Ovary (tissue), 9 donors: ENCODE results near the gene TP53BP1. TPM values are rescaled to one million over a fixed set of nuclear protein-coding genes. Genes with fewer than 3 reads are reported as not detected.

ENCODE experiments used
- DNase-seq, 5 donors: peaks; one replicate each; pipeline ENCODE4 v3.0.0-alpha.2; 2019 to 2020
- H3K27ac ChIP-seq, 2 donors: fragments of 200-600 bp; one replicate each; pipeline versions ENCODE4 v1.5.1 to v1.8.0; 2019 to 2022
- H3K27me3 ChIP-seq: fragments of 200-600 bp; one replicate; pipeline ENCODE4 v1.8.0; 2022
- H3K36me3 ChIP-seq: fragments of 200-600 bp; sonication (generic); one replicate; pipeline ENCODE4 v1.5.1; 2019
- H3K4me1 ChIP-seq: one replicate; pipeline ENCODE4 v1.8.1; 2013; ENCODE audit warnings: mild to moderate bottlenecking, moderate library complexity; ENCODE audit not compliant: insufficient read depth
- H3K4me3 ChIP-seq: fragments of 200-600 bp; sonication (generic); one replicate; pipeline ENCODE4 v1.5.1; 2017
- H3K9me3 ChIP-seq, 2 donors: fragments of 200-600 bp in 1 of 2; sonication (generic) in 1 of 2; one replicate each; pipeline versions ENCODE4 v1.5.1 to v1.8.1; 2013 to 2019; ENCODE audit warnings: mild to moderate bottlenecking in 1 of 2, moderate library complexity in 1 of 2
- EP300 ChIP-seq: sonication (generic); formaldehyde crosslinking; IDR thresholded peaks from one replicate; pipeline ENCODE4 v1.6.1; 2017; ENCODE audit warnings: antibody characterized with exemption
- POLR2A ChIP-seq: fragments of 450-650 bp; IDR thresholded peaks from one replicate; pipeline ENCODE4 v1.6.1; 2017; ENCODE audit warnings: antibody characterized with exemption, mild to moderate bottlenecking, moderate library complexity
- WGBS, 3 donors: extraction: QIAGEN DNeasy Blood & Tissue Kit in 1 of 3; methylation state at CpG; one replicate each; pipeline versions ENCODE4 v1.1.5 to v1.1.7; 2013 to 2017; 5-methylcytosine and 5-hydroxymethylcytosine counted together
- intact Hi-C, 4 donors: fragments of 100-400 bp; cut with DNase I; formaldehyde crosslinking; loops; one replicate each; pipeline versions ENCODE4 v1.11.0 to v1.15.1; 2022 to 2023
- polyA plus RNA-seq, 2 donors: library from polyadenylated mRNA; stranded (reverse); fragments of 200-250 nt in 1 of 2; fragments of 350-450 nt in 1 of 2; fragmentation: Illumina TruSeq in 1 of 2; extraction: RNeasy Lipid Tissue Mini Kit (QIAGEN cat#74804) in 1 of 2; gene quantifications; one replicate each; pipeline ENCODE4 v1.2.3, GENCODE V29; 2013 to 2014
- total RNA-seq, 7 donors: library from RNA; depleted of rRNA in 2 of 7; stranded (reverse); fragments of >200 nt in 2 of 7; fragmentation: NEBNext Ultra II Directional in 3 of 7; extraction: Animal tissue kit (Norgen Biotek cat#: 25700) in 3 of 7; gene quantifications; one replicate each; pipeline versions ENCODE4 v1.1.0 to v1.2.4, GENCODE V29; 2016 to 2023
- TF ChIP-seq, protein P1 (sequence below), 3 donors: fragments of 450-650 bp in 2 of 3; fragments of 200-600 bp in 1 of 3; IDR thresholded peaks; one replicate each; pipeline versions ENCODE4 v1.5.1 to v1.8.0; 2016 to 2022; ENCODE audit warnings: antibody characterized with exemption in 3 of 3, mild to moderate bottlenecking in 1 of 3
- donor health status: DM: no; HTN: no; CAD: no; lungs with moderate emphysema.
- donor health status: DM: no; HTN: no; CAD: no.
- donor health status: Bipolar disorder and iron deficiency.
- donor health status: DM: yes; HTN: yes; CAD: no.
- donor health status: DM: no; HTN: no; CAD: no.
- donor health status: DM: yes; HTN: yes; CAD: no.

TP53BP1 gene
- total and polyA plus RNA-seq, 9 donors, result 14.5 to 72.1 (median 47.6) TPM

DNA sequence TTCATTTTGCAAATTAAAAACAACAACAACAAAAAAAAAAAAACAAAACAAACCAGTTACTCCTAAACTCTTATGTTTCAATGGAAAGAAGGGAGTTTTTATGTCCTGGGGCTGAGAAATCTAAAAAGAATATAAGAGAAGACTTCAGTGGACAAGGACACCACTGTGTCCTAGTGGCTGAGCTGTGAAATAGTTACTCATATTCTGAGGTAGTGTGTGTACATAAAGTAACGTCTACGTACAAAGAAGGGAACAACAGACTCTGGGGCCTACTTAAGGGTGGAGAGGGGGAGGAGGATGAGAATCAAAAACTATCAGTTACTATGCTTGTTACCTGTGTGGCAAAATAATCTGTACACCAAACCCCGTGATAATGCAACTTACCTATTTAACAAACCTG is 6.0 kb upstream of the TP53BP1 start:
- WGBS, 3 donors, result 78 to 86% (median 82%) methylated on average over 3 of the region's 3 CpGs
- Histone ChIP-seq H3K4me1 (no peaks in the 10 kb centered on the region), H3K9me3 (no peaks in the 10 kb centered on the region), H3K36me3 (no peaks in the 10 kb centered on the region), H3K4me3 (no peak overlapping the region), H3K27ac (no peak overlapping the region), H3K27me3 (no peaks in the 10 kb centered on the region)
- DNase-seq, result no peak
- intact Hi-C loops, result no loop called here
- TF ChIP-seq POLR2A, result no peak
- TF ChIP-seq, protein P1, sequence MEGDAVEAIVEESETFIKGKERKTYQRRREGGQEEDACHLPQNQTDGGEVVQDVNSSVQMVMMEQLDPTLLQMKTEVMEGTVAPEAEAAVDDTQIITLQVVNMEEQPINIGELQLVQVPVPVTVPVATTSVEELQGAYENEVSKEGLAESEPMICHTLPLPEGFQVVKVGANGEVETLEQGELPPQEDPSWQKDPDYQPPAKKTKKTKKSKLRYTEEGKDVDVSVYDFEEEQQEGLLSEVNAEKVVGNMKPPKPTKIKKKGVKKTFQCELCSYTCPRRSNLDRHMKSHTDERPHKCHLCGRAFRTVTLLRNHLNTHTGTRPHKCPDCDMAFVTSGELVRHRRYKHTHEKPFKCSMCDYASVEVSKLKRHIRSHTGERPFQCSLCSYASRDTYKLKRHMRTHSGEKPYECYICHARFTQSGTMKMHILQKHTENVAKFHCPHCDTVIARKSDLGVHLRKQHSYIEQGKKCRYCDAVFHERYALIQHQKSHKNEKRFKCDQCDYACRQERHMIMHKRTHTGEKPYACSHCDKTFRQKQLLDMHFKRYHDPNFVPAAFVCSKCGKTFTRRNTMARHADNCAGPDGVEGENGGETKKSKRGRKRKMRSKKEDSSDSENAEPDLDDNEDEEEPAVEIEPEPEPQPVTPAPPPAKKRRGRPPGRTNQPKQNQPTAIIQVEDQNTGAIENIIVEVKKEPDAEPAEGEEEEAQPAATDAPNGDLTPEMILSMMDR (IDR thresholded peaks at IDR 0.05), result no peak
- TF ChIP-seq EP300, result no peak

DNA sequence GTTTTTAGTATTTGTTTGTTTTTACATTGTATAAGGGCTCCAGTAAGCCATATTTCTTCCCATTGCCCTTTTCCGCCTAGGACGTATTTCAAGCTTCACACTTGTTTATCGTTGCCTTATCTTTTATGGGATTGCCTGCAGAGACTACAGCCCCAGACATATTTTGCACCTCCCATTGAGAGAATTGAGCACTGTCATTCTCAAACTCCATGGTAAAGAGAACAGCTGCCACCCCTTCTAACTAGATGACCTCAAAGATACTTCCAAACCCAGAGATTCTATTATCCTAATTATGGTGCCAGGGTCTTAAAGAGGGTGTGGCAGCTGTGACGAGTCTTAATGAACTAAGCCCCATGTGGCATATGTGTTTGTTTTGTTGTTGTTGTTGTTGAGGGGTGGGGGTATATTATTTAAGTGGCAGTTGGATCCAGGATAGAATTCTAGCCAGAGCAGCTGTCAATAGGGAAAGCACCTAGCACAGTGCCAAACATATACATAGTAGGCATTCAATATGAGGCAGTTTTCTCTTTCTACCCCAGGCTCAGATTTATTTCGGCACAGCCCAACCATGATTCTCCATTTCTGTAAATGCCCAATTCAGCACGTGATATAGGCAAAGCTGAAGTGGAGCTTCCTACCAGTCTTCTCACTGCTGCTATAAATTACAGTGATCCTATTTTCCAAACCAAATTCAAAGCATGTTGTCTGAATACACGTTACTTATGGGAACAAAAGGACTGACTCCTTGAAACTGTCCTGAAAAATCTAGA is 932 bp upstream of the TP53BP1 start:
- Histone ChIP-seq H3K4me1 (peaks cover 8% of the 10 kb centered on the region), H3K27ac (peak overlapping the region in 1 of 2 donors; percentile 81), H3K9me3 (no peaks in the 10 kb centered on the region), H3K27me3 (no peaks in the 10 kb centered on the region), H3K36me3 (no peaks in the 10 kb centered on the region), H3K4me3 (no peak overlapping the region)
- TF ChIP-seq POLR2A (no peak), EP300 (no peak)
- TF ChIP-seq, protein P1 (IDR thresholded peaks at IDR 0.05), result no peak
- no peak for DNase-seq
- intact Hi-C loops, result no loop called here
- 56 to 60% (median 57%) methylated on average over 7 of the region's 7 CpGs for WGBS, 3 donors

DNA sequence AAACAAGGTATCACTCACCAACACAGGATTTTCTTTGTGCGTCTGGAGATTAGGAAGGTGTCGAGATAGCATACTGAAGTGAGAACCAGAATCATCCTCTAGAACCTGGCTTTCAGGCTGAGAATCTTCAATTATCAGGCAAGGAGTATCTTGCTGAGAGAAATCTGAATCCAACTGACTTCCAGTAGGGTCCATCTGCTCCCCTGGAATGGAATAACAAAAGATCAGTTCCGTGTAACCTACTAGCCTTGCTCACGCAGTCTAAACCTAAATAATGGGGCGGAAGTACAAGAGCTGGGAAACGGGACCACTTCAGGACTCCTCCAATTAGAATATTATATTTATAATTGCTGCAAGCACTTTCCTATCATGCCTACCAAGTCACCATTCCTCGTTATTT is 690 bp downstream of the TP53BP1 start:
- DNase-seq, result no peak
- Histone ChIP-seq H3K27me3 (no peaks in the 10 kb centered on the region), H3K36me3 (no peaks in the 10 kb centered on the region), H3K4me3 (peak overlapping the region; percentile 83), H3K4me1 (peaks cover 8% of the 10 kb centered on the region), H3K27ac (peak overlapping the region in 1 of 2 donors; percentile 81), H3K9me3 (no peaks in the 10 kb centered on the region)
- no peak for TF ChIP-seq POLR2A
- TF ChIP-seq EP300, result no peak
- intact Hi-C loops, result no loop called here
- 3 to 5% (median 5%) methylated on average over 7 of the region's 7 CpGs for WGBS, 3 donors

- Histone ChIP-seq H3K36me3 (no peaks in the 10 kb centered on the region), H3K4me1 (peaks cover 8% of the 10 kb centered on the region), H3K4me3 (no peak overlapping the region), H3K9me3 (no peaks in the 10 kb centered on the region), H3K27me3 (no peaks in the 10 kb centered on the region), H3K27ac (no peak overlapping the region)
- no peak for DNase-seq
- 7 to 14% (median 7%) methylated on average over 1 of the region's 1 CpG for WGBS, 3 donors
- intact Hi-C loops, result no loop called here
- TF ChIP-seq, protein P1 (IDR thresholded peaks at IDR 0.05), result no peak
- TF ChIP-seq EP300 (no peak), POLR2A (no peak)
Measured at GRCh38 chr15:43489191-43489590, 3.8 kb downstream of the TP53BP1 start.

DNA sequence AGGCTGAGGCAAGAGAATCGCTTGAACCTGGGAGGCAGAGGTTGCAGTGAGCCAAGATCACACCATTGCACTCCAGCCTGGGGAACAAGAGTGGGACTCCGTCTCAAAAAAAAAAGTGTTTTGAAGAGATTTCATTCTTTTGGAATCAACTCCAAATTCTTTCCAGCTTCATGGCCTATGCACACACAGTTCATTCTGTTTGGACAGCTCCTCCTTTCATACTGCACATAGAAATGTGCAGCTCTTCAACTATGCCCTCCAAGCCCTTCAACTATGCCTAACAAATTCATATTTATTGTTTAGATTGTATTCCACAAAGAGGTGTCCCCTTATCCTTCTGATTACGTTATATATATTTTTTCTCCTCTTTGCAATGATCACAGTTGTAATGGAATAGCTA is 4.2 kb downstream of the TP53BP1 start:
- no peak for DNase-seq

More for the DNA sequence above, 4.2 kb downstream of the TP53BP1 start:
- intact Hi-C loops, result no loop called here
- Histone ChIP-seq H3K4me1 (peaks cover 8% of the 10 kb centered on the region), H3K27me3 (no peaks in the 10 kb centered on the region), H3K4me3 (no peak overlapping the region), H3K36me3 (no peaks in the 10 kb centered on the region), H3K9me3 (no peaks in the 10 kb centered on the region), H3K27ac (no peak overlapping the region)
- TF ChIP-seq POLR2A, result no peak
- WGBS, 3 donors, result 58 to 75% (median 67%) methylated on average over 3 of the region's 3 CpGs
